COLO829 (cell line): ENCODE data around the gene TTC3.

ENCODE experiments used
- DNase-seq: peaks from one replicate; pipeline ENCODE4 v3.0.0; 2012; ENCODE audit warnings: low spot score

TTC3 gene

GRCh38 chr21:37249112-37249904, 176.3 kb downstream of the TTC3 start:
- no peak for DNase-seq

DNA sequence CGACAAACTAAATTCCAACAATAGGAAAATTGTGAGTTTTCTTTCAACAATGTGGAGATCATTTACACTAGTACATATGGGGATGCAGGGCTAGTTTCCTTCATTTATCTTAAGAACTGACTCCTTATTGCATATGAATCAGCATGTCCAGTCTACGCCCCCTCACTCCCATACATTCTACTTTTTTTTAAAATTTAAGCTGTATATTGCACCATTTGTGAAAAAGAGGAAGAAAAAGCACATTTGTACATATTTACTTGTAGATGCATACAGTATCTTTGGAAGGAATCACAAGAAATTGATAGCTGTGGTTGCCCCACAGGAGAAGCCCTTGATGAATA, 178.2 kb downstream of the TTC3 start:
- DNase-seq, result no peak
